Activated CD4-positive, alpha-beta T cell treated with anti-CD3 and anti-CD28 coated beads, Interleukin-2, Interleukin-4, amounts not matched to agents 100 ng/mL and 50 ng/mL, durations not matched to agents 16 hours and 8 hours (primary cell): ENCODE measurements around the gene RAMACL.
"Not testable (repeated sequence)": the region's sequence is repeated elsewhere in the genome, so short reads cannot be mapped to it uniquely, and the experiment has no call there.

Experiments
- DNase-seq: peaks from one replicate; pipeline ENCODE4 v3.0.0-alpha.2; 2020; ENCODE audit warnings: low spot score

Gene RAMACL

DNA sequence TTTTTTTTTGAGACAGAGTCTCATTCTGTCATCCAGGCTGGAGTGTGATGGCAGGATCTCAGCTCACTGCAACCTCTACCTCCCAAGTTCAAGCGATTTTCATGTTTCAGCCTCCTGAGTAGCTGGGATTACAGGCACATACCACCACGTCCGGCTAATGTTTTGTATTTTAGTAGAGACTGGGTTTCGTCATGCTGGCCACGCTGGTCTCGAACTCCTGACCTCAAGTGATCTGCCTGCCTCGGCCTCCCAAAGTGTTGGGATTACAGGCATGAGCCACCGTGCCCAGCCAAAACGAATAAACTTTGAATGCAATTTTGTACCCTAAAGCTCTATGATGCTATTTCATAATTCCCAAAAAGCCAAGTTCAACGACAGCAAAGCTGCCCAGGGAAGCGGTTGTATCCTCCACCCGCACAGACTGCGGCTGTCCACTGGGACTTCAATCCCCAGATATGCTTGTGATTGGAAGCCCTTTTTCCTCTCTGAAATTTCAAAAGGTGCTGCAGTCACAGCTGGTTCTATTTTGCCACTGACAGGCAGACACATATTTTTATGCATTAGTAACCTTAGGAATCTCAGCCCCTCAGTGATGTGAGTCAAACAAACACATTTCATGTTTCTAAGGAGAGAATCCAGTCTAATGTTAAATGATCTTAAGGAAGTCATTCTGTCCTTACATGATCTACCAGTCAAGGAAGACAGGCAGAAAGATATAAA is 8.7 kb upstream of the RAMACL start:
- no peak for DNase-seq

DNA sequence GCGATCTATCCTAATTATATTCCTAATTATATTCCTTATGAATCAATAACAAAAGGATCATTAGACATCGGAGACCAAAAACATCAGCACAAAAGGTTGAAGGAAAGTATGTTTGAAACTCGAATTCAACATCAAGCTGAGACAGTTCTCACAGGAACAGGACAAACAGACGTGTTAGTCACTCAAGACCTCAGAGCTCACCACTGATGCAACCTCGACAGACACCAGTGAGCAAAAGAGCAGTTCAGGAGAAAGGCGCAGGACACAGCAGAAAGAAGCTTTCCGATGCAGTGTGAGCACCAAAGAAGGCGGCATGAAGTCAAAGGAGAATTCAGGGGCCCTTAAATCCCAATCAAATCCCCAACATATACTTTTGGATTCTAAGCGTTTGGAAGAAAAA is 6.3 kb upstream of the RAMACL start:
- DNase-seq = no peak

DNA sequence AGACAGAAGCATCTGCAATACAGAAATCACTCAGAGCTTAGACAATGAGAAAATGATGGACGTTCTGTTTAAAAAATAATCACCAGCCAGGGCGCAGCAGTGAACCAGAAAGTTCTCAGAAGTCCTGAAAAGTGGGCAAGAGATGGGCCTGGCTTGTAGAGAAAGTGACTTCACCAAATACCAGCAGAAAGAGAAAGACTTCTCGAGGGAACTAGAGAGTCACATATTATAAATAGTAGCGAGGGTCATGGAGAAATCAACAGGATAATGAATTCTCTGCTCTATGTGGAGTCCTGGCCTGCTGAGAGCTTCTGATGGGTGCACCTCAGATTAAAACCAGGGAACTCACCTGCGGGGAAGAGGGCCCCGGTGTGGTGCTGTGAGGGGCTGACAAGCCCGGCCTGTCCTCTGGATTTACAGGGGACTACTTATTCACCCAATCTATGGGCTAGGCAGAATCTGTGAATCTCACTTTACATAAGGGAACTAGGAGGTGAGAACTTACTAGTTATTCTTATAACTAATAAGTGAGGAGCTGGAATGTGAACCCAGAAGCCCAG is 5.6 kb upstream of the RAMACL start:
- no peak for DNase-seq

DNA sequence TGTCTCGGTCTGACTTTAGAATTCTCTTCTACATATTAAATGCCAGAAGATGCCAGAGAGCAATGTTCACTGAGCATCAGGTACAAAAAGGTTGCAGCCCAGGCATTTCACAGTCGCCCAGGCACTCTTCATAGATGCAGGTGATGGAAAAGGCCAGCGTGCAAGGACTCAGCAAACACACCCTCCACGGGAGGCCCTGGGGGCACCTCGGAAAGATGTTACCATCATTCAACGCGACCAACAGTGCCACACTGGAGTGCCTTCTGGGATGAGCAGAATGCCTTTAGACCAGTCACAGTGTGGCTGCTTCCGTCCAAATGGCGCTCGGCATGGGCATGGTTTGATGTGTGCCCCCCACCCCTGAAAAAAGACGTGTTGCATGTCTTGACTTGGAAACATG is 4.5 kb upstream of the RAMACL start:
- no peak for DNase-seq

DNA sequence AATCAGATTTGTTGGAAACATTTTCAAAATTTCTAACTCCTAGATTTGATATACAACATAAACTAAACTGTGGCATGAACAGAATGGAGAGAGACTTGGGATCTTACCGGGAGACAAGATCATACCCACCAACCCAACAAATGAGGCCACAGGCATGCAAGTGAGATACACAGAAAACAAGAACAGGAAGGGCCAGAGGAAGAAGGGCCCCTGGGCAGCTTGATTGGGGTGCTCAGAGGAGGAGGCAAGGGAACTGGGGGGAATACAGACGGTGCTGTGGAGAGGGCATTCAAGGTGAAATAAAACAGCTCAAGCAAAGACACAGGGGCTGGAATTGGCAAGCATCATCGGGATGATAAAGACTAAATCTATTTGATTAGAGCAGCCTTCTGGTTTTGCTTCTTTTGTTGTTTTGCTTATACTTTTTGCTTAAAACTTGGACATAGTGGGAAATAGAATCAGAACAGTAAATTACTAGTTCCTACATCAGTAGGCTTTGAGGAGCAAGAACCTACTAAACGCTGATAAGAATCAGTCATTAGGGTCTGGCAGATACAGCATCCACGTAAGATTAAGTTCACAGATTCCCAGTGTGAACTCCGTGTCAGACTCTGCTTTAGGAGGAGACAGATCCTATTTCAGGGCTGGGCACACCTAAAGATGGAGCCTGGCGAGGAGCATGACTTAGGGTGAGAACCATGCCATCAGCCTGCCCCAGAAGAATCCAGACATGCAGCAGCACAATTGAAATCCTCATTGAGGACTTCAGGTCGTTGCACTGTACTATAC is 3.5 kb upstream of the RAMACL start:
- no peak for DNase-seq

DNA sequence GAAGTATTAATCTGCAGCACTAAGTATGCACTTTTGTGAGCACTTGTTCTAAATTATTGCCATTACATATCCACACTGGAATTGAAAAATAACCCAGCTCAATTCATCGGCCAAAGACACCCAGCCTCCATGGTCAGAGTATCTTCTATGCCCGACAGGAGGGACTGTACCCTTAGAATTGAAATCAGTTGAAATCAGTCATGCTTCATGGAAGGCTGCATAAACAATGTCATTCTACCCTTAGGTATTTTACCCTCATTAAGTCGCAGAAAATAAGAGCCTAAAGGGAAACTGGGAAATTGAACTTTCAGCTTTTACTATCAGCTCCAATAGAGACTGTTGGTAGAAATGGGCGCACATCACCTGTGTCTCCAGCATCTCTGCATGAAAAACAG is 2.9 kb upstream of the RAMACL start:
- DNase-seq = no peak

DNA sequence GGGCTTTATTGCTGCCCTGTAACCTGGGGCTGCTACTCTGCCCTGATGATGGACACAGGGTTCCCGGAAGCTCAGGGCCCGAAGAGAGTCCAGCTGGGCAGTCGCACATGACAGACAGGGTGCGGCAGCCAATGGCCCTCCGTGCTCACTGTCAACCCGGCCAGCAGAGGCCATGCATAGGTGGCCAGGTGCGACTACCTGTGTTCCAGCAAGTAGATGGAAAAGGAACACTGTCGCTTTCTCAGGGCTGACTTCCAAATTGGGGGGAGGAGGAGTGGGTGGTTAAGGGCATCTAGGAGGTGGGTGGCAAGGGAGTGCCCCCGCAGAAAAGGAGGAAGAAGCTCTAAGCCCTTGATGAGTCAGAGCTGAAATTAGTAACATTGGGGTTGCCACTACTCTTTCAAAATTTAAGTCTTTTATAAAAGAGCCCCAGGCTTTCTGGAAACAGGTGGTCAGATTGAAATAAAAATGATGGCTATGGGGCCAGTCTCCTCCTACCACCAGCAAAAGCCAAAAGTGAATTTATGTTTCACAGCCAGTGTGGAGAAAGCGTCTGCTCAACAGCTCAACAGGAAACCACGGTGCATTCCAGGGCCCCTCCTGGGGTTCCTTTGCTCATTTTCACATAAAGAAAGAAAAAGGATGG is 2.3 kb upstream of the RAMACL start:
- DNase-seq = no peak

DNA sequence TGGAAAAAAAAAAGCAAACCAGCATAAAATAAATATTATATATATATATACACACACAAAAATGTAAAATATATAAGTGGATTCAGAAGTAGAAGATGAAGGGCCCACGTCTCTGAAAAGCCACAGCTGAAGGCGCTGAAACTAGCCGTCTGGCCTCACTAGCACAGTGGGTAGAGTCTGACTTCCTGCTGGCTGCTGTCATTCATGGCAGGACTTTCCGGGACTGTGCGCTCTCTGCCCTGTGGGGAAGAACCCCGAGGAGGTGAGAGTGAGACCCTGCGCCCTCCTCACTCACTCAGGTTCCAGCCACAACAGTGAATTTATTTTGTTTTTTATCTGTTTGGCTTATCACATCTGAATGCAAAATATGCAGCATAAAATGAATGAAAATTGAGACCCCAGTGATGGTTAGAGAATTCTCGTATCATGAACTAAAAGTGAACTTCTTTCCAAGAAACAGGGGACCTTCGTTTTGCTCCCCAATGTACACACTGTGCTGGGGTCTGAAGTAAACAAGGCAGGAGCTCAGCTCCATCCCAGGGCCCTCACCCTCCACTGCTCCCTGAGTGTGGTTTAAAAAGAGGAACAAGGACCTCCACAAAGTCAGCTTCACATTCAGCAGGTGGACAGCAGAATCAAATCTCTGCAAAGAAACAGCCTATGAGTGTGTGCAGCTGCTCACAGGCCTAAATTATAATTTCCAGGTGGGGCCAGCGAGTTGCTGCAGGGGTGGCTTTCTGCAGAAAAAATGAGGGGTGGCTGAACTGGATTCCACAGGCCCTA is 1.3 kb upstream of the RAMACL start:
- no peak for DNase-seq

DNA sequence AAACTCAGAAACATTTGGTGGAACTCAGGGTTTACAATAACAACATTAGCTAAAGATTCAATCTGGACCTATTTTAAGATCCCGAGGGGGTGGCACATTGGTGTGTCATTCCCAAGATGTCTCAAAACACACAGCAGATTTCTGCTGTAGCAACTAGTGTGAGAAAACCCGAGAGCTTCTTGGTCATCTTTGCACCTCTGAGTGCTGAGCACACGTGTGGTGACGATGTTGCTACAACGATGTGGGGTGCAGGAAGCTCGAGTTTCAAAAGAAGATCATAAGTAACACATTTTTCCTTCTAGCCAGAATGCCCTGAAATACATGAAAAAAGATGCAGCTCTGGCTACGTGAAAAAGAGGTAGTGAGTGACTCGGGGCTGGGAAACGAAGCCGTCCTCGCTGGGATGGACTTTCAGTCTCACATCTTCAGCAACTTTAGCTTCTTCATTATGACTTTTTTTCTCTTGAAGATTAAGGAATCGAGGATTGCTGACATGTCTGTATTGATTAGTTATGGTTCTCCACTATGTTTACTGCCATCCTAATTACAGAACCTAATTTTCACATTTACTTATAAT is 1.5 kb downstream of the RAMACL start:
- no peak for DNase-seq

DNA sequence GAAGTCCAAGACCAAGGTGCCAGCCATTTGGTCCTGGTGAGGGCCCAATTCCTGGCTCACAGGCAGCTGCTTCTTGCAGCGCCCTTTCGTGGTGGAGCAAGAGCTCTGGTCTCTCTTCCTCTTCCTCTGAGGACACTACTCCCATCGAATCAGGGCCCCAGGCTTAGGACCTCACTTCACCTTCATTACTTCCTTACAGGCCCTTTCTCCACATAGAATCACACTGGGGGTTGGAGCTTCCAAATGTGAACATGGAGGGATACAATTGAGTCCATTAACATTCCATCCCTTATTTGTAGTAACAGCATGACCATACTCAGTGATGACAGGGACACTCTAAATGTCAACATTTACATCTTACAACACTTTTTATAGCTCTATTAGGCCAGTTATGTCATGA is 2.3 kb downstream of the RAMACL start:
- no peak for DNase-seq

DNA sequence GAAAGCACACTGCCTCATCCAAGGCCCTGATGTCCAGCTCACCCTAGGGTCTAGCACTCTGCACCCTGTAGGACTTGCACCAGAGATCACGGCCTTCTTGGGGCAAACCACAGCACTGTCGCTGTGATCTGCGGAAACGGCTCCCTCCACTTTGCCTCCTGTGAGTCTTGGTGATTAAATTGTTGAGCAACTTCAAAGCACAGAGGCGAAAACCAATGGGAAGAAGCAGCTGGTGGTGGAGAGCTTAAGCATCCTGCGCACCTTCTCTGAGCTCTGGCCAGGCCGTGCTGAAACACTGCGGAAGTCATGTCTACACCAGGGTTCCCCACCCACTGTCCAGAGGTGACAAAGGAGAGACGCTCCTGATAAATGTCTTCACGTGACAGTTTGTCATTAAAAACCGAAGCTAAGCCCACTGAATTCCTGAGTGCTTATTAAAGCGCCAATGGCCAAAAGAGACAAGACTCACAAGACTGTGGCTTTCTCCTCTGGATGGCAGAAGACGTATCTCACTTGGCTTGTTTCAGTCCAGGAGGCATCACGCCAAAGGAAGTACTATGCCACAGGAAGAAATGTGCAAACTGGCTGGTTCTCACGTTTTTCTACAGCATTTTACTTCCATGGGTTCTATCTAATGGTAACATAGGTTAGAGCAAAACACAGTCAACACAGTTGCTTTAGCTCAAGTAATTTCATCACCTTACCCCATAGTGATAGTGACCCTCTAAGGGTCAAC is 3.1 kb downstream of the RAMACL start:
- no peak for DNase-seq

DNA sequence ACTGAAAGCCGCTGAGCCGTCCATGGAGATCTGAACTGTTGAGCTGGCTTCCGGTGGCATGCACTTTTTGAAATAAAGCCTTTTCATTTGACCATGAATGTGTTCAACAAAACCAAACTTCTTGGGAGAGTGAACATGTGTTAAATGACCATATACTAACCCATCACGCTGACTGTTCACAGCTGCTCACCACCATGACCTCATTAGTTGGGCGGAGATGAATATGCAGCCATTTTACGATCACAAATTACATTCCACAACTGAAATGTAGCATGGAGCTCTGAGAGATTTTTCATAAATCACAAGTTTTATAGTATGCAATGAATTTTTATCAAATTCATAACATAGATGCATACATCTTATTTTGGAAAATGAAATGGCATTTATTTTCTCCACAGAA is 4.2 kb downstream of the RAMACL start:
- no peak for DNase-seq

DNA sequence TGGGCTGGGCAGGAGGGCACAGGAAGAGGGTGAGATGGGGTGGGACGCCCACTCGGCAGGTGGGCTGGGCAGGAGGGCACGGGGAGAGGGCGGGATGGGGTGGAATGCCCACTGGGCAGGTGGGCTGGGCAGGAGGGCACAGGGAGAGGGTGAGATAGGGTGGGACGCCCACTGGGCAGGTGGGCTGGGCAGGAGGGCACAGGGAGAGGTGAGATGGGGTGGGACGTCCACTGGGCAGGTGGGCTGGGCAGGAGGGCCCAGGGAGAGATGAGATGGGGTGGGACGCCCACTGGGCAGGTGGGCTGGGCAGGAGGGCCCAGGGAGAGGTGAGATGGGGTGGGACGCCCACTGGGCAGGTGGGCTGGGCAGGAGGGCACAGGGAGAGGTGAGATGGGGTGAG is 4.7 kb downstream of the RAMACL start:
- not testable (repeated sequence) for DNase-seq

DNA sequence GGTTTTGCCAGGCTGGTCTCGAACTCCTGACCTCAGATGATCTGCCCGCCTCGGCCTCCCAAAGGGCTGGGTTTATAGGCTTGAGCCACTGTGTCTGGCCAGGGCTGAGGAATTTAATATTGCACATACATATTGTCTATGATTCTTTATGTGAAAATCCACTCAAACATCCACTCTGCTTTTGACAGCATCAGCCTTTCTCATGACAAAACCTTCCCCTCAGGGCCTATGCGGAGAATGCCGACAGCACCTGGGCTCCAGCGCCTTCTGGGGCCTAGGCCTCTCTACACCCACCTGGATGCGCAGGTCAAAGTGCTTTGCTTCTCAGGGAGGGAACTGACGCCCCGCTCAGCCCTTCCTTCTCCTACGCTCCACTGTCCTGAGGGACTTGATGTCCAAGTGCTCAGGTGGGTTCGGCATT is 5.4 kb downstream of the RAMACL start:
- no peak for DNase-seq

DNA sequence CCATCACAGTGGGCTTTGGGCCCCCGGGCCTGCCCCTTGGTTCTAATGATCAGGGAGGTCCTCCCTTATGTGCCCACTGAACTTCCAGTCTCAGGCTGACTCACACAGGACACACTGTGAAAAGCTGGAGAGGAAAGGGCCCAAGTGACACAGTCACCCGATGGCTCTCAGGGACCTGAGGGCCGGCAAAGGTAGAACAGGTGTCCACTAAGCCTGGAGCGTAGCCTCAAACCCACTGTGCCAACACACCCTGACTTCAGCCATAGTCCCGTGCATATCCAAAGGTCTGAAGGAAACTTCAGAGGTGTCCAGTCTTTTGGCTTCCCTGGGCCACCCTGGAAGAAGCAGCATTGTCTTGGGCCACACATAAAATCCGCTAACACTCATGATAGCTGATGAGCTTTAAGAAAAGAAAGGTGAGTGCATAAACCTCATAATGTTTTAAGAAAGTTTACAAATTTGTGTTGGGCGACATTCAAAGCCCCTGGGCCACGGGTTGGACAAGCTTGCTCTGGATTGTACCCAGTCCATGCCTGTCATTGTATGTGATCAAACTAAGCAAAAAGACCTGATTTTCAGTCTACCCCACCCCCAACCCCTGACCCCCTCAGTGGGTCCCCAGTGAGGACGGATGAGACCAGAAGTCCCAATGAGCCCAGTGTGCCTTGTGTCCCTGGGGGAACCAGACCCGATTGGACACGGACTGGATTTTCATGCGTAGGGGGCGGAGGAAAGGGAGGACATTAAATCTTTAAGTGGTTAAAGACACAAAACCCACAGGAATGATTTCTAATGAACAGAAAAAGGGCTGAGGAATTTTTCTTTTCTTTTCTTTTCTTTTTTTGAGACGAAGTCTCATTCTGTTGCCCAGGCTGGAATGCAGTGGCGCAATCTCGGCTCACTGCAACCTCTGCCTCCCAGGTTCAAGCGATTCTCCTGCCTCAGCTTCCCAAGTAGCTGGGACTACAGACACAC is 6.1 kb downstream of the RAMACL start:
- DNase-seq = no peak

DNA sequence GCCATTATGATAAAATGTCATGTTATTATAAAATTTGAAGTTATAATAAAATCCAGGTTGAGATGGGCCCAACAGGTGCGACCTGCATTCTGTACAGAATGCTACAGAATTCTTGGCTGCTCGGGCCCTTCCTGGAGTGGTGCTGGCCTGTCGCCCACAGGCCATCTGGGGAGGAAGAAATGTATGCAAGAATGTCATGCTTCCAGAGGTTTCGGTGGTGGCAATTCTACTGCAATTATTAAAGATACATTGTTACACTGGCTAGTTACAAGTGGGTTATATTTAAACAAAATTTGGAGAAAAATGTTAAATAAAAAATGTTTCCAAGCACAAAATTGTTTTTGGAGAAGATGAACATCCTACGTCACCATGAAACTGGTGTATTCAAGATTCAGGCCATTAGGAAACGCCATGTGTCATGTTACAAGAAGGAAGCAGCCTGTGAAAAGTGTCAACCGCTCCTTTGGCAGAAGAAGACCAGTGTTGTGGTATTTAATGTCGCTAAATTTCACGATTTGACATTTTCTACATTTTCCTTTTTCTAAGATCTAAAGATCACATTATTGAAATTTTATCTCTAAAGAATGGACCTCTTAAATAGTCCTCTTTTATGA is 7.1 kb downstream of the RAMACL start:
- no peak for DNase-seq

DNA sequence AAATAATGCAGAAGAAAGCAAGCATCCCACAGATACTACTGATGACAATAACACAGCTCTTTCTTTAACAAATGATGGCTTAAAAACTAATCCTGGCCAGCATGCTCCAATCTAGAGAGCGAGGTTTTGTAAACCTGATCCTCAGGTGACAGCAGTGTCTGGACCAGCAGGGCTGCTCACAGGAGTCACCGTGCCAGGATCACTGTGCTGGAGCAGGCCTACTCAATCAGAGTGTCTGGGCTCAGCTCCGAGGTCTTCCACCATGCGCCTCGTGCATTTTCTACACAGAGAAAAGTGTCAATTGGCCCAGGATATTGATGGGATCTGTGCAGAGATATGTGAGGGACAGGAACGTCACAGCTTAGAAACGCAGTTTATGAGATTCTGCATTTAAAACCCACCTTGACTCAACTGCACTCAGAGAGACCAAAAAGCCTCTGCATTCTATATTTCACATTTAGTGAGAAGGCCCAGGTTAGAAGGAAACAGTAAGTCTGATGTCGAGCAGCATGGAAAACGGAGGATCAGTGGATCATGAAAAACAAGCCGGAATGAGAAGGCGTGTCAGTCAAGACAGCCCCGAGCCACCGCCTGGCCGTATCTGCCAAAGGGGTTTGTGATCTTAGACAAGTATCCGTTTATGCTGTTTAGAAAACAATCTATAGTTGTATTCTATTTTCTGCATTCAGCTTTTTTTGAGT is 7.8 kb downstream of the RAMACL start:
- DNase-seq = no peak

DNA sequence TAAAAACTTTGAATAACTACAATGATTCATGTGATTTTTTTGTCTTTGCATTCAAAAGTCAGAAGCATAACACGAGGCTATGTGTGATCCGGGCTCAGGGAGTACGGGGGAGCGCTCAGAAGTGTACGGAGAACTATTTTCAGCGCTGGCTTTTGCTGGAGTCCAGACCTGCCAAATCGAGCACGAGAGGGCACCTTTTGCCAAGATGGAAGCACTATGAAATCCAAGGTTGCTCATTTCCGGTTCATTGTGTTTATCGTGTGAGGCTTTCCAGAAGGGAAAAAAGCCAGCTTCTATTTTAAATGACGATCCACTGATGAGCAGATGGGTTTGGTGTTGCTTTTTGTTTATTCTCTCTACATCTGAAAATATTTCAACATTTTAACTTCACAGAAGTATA is 11.3 kb downstream of the RAMACL start:
- DNase-seq = no peak
